C4-2B (cell line): Measurements from ENCODE around the gene NLRP3.
"Not testable (repeated sequence)": the region's sequence is repeated elsewhere in the genome, so short reads cannot be mapped to it uniquely, and the experiment has no call there.

Experiments used
- H3K27ac ChIP-seq: fragments of 450-650 bp; 2 replicates; pipeline ENCODE4 v1.5.1; 2017
- ZFX ChIP-seq: fragments of 450-650 bp; IDR thresholded peaks from 2 replicates; pipeline ENCODE4 v1.6.1; 2017
- TF ChIP-seq, protein P1 (sequence below): fragments of 450-650 bp; conservative IDR thresholded peaks from 2 replicates; pipeline ENCODE4 v1.5.1; 2017; ENCODE audit warnings: mild to moderate bottlenecking

NLRP3 gene

DNA sequence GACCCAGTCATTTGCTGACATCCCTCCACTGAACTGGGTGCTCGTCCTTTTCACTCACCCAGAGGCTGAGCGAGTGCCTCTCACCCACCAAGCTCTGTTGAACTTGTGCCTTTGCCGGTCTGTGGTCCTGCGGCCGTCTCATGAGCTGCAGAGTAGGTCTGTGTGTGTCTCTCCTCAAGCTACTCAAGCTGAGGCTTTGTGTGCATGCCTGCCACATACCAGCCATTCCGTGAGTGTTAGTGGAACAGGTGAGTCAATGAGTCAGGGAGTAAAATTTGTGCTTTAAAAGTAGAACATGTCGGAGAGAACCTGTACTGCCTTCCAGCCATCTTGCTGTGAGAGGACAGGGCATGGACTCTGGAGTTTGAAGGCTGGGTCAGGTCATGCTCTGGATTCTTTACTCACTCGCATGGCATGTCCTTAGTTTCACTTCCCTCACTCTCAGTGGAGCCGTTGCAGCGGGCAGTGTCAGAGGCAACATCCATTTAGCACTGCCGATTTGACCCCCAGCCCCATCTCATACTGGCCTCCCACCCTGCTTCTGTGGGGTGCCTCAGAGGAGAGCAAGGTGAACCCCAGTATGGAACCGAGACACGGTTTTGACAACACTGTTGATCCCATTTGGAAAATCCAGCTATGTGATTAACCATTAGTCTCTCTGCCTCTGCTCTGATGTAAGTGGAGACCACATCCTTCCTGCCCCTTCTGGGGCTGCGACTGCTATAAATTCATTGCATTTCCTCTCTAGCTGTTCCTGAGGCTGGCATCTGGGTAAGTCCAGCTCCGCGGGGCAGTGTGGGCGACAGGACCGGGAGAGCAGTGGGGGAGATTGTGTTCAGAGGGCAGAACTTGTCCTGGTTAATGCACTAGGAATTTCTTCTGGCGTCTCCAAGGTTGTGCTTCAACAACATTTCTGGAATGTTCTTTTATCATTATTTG lies at the start of gene NLRP3:
TSS of gene NLRP3 (plus strand) at position 751 of the 939 bp plus-strand sequence. CDS start 2,628 bp downstream, outside the sequence.
- H3K27ac ChIP-seq: no peak within 1 kb of the TSS
- TF ChIP-seq ZFX: no peak
- TF ChIP-seq, protein P1, sequence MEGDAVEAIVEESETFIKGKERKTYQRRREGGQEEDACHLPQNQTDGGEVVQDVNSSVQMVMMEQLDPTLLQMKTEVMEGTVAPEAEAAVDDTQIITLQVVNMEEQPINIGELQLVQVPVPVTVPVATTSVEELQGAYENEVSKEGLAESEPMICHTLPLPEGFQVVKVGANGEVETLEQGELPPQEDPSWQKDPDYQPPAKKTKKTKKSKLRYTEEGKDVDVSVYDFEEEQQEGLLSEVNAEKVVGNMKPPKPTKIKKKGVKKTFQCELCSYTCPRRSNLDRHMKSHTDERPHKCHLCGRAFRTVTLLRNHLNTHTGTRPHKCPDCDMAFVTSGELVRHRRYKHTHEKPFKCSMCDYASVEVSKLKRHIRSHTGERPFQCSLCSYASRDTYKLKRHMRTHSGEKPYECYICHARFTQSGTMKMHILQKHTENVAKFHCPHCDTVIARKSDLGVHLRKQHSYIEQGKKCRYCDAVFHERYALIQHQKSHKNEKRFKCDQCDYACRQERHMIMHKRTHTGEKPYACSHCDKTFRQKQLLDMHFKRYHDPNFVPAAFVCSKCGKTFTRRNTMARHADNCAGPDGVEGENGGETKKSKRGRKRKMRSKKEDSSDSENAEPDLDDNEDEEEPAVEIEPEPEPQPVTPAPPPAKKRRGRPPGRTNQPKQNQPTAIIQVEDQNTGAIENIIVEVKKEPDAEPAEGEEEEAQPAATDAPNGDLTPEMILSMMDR: no peak

DNA sequence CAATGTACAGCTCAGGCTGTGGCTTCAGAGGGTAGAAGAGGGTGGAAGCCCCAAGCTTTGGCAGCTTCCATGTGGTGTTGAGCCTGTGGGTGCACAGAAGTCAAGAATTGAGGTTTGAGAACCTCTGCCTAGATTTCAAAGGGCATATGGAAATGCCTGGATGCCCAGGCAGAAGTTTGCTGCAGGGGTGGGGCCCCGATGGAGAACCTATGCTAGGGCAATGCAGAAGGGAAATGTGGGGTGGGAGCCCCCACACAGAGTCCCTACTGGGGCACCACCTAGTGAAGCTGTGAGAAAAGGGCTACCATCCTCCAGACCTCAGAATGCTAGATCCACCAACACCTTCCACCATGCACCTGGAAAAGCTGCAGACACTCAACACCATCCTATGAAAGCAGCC lies 49.6 kb upstream of the NLRP3 start:
- H3K27ac ChIP-seq: not testable (repeated sequence)

DNA sequence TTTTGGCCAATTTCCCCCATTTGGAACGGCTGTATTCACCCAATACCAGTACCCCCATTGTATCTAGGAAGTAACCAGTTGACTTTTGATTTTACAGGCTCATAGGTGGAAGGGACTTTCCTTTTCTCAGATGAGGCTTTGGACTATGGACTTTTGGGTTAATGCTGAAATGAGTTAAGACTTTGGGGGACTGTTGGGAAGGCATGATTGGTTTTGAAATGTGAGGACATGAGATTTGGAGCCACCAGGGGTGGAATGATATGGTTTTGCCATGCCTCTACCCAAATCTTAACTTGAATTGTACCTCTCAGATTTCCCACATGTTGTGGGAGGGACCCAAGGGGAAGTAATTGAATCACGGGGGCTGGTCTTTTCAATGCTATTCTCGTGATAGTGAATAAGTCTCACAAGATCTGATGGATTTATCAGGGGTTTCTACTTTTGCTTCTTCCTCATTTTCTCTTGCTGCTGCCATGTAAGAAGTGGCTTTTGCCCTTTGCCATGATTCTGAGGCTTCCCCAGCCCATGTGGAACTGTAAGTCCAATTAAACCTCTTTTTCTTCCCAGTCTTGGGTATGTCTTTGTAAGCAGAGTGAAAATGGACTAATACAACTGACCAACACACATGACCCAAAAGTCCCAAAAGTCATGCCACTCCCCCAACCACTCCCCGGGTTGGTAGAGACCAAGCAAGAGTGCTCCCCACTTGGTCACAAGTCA lies 48.9 kb upstream of the NLRP3 start:
- H3K27ac ChIP-seq: no peak overlapping the region
- TF ChIP-seq, protein P1: no peak
- no peak for TF ChIP-seq ZFX

DNA sequence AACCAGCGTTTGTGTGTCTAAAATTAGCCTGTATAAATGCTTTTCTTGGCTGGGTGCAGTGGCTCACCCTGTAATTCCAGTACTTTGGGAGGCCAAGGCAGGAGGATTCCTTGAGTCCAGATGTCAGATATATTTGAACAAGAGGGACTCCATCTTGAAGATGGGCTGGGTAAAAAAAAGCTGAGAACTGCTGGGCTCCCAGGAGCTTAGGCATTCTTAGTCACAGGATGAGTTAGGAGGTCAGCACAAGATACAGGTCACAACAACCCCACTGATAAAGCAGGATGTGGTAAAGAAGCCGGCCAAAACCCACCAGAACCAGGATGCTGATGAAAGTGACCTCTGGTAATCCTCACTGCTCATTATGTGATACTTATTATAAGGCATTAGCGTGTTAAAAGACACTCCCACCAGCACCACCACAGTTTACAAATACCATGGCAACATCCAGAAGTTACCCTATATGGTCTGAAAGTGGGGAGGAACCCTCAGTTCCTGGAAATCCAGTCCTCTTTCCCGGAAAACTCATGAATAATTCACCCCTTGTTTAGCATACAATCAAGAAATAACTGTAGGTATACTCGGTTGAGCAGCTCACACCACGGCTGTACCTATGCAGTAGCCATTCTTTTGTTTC lies 48.1 kb upstream of the NLRP3 start:
- no peak overlapping the region for H3K27ac ChIP-seq
- TF ChIP-seq, protein P1: no peak
- TF ChIP-seq ZFX: no peak

DNA sequence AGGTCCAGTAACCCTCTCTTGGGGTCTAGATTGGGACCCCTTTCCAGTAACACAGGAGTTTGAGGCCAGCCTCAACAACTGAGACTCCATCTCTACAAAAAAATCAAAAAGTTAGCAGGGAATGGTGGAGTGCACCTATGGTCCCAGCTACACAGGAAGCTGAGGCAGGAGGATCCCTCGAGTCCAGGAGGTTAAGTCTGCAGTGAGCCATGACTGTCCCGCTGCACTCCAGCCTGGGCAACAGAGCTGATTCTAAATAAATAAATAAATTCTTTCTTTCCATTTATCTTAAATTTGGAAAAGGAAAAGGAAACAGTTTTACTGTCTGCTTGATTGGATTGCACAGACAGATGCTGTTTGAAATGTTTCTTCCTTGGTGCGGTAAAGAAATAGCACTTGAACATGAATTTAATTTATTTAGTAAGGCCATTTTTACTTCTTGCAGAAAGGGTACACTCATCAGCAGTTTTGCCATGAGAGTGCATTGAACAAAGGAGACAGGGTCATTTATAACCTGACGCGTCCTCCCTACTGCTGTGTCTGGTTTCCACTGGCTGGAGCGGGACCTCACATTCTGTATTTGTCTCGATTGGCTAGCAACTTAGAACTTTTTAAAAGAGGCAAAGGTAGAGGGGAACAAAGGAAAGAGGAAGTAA lies 47.4 kb upstream of the NLRP3 start:
- TF ChIP-seq, protein P1: no peak
- TF ChIP-seq ZFX: no peak
- H3K27ac ChIP-seq: no peak overlapping the region

DNA sequence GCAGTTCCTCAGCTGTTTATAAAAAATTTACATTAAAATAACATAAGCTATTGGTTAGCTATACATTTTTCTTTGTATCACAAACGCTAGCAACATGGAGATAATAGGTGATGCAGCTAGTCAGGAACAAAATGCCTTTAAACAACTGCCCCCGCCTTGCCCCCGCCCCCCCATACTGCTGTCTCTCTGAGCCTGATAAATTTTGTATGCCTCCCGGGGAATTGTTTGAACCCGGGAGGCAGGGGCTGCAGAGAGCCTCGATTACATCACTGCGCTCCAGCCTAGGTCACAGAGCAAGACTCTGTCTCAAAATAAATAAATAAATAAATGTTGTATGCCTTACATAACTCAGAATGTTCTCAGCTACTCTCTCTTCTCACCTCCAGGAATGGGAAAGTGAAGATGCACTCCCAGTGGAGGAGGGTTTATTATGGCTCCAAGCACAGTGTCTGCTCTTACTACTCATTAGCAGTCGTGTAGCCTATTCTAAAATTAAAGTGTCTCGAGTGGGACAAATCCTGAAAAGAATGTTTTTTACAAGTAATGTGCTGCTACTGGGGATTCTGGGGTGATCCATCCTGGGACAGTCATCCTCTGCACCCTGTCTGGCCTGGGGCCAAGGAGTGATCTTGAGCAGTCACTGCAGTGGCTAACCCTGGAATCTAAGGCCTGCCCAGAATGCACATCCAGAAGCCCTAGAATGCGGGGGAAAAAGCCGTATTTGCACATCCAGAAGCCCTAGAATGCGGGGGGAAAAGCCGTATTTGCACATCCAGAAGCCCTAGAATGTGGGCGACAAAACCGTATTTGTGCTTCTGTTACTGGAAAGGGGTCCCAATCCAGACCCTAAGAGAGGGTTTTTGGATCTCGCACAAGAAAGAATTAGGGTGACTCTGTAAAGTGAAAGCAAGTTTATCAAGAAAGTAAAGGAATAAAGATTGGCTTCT lies 44.9 kb upstream of the NLRP3 start:
- no peak overlapping the region for H3K27ac ChIP-seq
- TF ChIP-seq, protein P1: no peak
- TF ChIP-seq ZFX: no peak
